Neural crest cell (in vitro differentiated cells): ENCODE data around the gene ANAPC4. TPM values are rescaled to one million over a fixed set of nuclear protein-coding genes. Genes with fewer than 3 reads are reported as not detected.

ENCODE experiments used
- DNase-seq: peaks from one replicate; pipeline ENCODE4 v3.0.0; 2021; ENCODE audit warnings: low read depth, mixed read lengths, low spot score
- H3K27ac Mint-ChIP-seq: one replicate; pipeline ENCODE4 v1.8.0; 2021; ENCODE audit warnings: mild to moderate bottlenecking, mixed read lengths; ENCODE audit not compliant: unreplicated experiment
- H3K27me3 Mint-ChIP-seq: 2 replicates; pipeline ENCODE4 v1.8.0; 2021; ENCODE audit warnings: low read depth, mild to moderate bottlenecking, mixed read lengths
- H3K36me3 Mint-ChIP-seq: 2 replicates; pipeline ENCODE4 v1.8.0; 2021; ENCODE audit warnings: low read depth, mild to moderate bottlenecking, mixed read lengths
- H3K4me1 Mint-ChIP-seq: 2 replicates; pipeline ENCODE4 v1.8.0; 2021; ENCODE audit warnings: mixed read lengths
- H3K4me3 Mint-ChIP-seq: one replicate; pipeline ENCODE4 v1.8.0; 2021; ENCODE audit warnings: mild to moderate bottlenecking, mixed read lengths
- H3K9me3 Mint-ChIP-seq: 2 replicates; pipeline ENCODE4 v1.8.0; 2021; ENCODE audit warnings: mixed read lengths
- total RNA-seq: library from RNA; stranded (reverse); gene quantifications from 2 replicates; pipeline ENCODE4 v1.2.1, GENCODE V29; 2021
- TF ChIP-seq, protein P1 (sequence below): fragments of 200-600 bp; sonication (generic); conservative IDR thresholded peaks from 2 replicates; pipeline ENCODE4 v1.5.0; 2021; ENCODE audit warnings: antibody characterized with exemption, mild to moderate bottlenecking

The ANAPC4 gene
- total RNA-seq, 1 donor from 2014 or later: 34.1 TPM

DNA sequence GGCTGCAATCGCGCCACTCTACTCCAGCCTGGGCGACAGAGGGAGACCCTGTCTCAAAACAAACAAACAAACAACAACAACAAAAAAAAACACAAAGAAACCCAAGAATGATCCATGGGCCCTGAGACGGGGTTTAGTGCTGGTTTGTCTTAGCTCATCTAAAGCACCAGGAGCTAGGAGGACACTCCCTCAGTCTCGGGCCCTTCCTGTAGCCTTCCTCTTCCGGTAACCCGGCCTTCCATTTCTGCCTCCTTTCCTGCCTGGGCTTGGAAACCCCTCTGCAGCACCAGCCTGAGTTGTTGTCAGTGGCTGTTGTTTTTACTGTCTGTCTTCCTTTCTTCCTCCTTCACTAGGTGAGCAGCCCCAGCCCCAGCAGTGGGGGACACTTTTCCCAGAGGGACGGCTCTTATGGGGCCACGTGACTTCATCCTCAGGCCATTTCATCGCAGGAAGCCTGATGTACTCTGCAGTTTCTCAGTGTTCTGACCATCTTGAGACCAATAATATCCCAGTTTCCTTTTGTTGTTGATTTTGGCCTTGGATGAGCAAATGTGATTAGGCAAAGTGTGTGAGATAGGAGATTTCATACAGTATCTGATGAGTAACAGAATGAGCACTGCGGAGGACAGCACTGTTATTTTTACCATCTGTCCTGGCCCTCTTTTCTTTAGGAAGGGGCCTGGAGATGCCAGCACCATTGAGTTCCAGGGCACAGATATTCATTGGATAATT is 90.1 kb downstream of the ANAPC4 start:
- TF ChIP-seq, protein P1, sequence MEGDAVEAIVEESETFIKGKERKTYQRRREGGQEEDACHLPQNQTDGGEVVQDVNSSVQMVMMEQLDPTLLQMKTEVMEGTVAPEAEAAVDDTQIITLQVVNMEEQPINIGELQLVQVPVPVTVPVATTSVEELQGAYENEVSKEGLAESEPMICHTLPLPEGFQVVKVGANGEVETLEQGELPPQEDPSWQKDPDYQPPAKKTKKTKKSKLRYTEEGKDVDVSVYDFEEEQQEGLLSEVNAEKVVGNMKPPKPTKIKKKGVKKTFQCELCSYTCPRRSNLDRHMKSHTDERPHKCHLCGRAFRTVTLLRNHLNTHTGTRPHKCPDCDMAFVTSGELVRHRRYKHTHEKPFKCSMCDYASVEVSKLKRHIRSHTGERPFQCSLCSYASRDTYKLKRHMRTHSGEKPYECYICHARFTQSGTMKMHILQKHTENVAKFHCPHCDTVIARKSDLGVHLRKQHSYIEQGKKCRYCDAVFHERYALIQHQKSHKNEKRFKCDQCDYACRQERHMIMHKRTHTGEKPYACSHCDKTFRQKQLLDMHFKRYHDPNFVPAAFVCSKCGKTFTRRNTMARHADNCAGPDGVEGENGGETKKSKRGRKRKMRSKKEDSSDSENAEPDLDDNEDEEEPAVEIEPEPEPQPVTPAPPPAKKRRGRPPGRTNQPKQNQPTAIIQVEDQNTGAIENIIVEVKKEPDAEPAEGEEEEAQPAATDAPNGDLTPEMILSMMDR: no peak
- Mint-ChIP-seq H3K27ac (no peak overlapping the region), H3K4me3 (no peak overlapping the region), H3K27me3 (no peaks in the 10 kb centered on the region), H3K9me3 (peaks cover 3% of the 10 kb centered on the region), H3K36me3 (no peaks in the 10 kb centered on the region), H3K4me1 (no peaks in the 10 kb centered on the region)
- no peak for DNase-seq

DNA sequence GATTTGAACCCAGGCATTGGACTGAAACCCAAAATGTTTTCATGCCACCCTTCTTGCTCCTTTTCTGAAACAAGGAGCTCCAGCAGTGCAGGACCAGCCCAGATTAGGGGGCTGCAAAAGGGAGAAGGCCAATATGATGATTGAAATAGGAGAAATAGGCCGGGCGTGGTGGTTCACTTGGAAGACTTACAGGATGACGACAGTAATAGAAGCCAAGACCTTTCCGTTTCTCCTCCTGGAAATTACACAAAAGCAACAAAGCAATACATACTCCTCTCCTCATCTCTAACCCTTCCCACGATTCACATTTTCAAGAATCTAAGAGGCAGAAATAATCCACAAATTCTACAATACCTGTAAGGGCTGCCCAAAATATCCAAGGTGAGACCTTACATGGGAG is 90.8 kb downstream of the ANAPC4 start:
- H3K27ac Mint-ChIP-seq: no peak overlapping the region
- H3K36me3 Mint-ChIP-seq: no peaks in the 10 kb centered on the region
- no peaks in the 10 kb centered on the region for H3K4me1 Mint-ChIP-seq
- H3K27me3 Mint-ChIP-seq: no peaks in the 10 kb centered on the region
- H3K9me3 Mint-ChIP-seq: peaks cover 3% of the 10 kb centered on the region
- TF ChIP-seq, protein P1: no peak
- no peak overlapping the region for H3K4me3 Mint-ChIP-seq
- no peak for DNase-seq

Other genes starting within 250 kb of the ANAPC4 start
- 8.2 and 9.3 TPM in 2 replicates for gene SEPSECS, start 216.8 kb upstream of the ANAPC4 start, total RNA-seq
- gene PI4K2B, start 143.2 kb upstream of the ANAPC4 start, total RNA-seq: 10.7 and 11.6 TPM in 2 replicates
- 11.3 and 11.5 TPM in 2 replicates for gene ZCCHC4, start 64.5 kb upstream of the ANAPC4 start, total RNA-seq